ENCODE results near the gene CACNB1.

The CACNB1 gene

DNA sequence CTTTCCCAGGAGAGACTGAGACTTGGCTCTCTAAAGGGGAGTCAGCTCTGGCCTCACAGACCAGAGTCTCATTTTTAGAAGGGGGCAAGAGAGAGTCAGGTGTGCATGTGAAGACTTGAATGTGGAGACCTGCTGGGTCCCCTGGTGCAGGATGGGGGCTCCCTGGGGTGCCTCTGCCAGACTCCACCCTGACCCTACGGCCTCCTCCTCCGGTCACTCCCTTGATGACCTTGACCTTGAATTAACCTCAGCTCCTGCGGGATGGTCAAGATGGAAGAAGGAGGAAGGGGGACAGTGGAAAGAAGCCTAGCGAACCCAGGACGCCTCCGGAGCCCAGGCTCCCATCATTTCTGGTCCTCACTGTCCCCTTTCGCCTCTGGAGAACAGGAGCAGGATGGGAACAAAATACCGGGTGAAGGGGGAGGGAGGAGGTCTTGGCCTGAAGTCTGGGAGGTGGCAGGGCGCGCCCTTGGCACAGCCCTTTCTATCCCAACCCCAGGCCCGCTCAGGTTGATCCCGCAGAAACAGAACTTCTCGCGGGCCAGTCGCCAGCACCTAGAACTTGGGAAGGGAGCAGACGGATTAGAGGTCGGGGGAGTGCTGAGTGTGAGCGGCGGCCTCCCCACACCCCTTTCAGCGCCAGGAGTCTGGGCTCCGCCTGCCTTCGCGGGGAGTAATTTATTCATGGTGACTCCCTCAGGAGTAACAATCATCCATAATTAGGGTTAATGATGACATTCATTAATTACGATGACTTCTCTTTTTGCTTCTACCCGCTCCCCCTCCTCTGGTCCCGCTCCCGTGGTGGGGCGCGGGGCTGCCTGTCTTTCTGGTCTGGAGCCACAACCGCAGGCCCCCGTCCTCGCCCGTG is 26.7 kb upstream of the CACNB1 start:
- Histone ChIP-seq H3K79me2 (ENCODE audit: control insufficient read depth, insufficient read depth, low read length, poor library complexity) (no peaks in the 10 kb centered on the region), H3K27me3 (ENCODE audit: insufficient read depth, low read length) (peaks cover 39% of the 10 kb centered on the region), H4K91ac (ENCODE audit: low read depth, low read length) (no peak overlapping the region), H2BK5ac (ENCODE audit: low read depth, low read length, poor library complexity) (no peak overlapping the region), H2BK120ac (ENCODE audit: insufficient read depth, low read length, poor library complexity) (no peak overlapping the region), H3K23ac (ENCODE audit: low read length) (no peak overlapping the region), H3K27ac (ENCODE audit: low read depth, low read length) (no peak overlapping the region), H3K4me1 (ENCODE audit: control insufficient read depth in 1 of 2, insufficient read depth in 2 of 2, low read length in 2 of 2) (peaks cover 6 to 7% of the 10 kb centered on the region in 2 experiments), H2AK5ac (ENCODE audit: low read length) (no peak overlapping the region), H4K12ac (ENCODE audit: low read depth, low read length) (peak overlapping the region; percentile 45), H3K18ac (ENCODE audit: low read length) (no peak overlapping the region), H3K9me3 (ENCODE audit: insufficient read depth, low read depth, low read length) (peaks cover 5% of the 10 kb centered on the region), H3K4ac (ENCODE audit: low read depth, low read length) (no peak overlapping the region), H2BK12ac (ENCODE audit: low read length) (no peak overlapping the region), H3K4me2 (ENCODE audit: low read length) (peak overlapping the region; percentile 15), H3K14ac (ENCODE audit: low read length) (no peak overlapping the region), H4K8ac (ENCODE audit: low read depth, low read length) (no peak overlapping the region), H3K36me3 (ENCODE audit: control insufficient read depth in 1 of 2, insufficient read depth in 2 of 2, low read length in 2 of 2) (no peaks in the 10 kb centered on the region), H3K79me1 (ENCODE audit: low read length) (no peaks in the 10 kb centered on the region), H3K4me3 (ENCODE audit: low read depth, low read length) (no peak overlapping the region), H3K9ac (ENCODE audit: low read length) (no peak overlapping the region), H2AFZ (ENCODE audit: insufficient read depth, low read length, poor library complexity) (no peak overlapping the region)
- no peak for DNase-seq
- WGBS (ENCODE audit: extremely low coverage, insufficient coverage, insufficient read length): no CpG with 5 or more reads among the region's 33 CpGs

DNA sequence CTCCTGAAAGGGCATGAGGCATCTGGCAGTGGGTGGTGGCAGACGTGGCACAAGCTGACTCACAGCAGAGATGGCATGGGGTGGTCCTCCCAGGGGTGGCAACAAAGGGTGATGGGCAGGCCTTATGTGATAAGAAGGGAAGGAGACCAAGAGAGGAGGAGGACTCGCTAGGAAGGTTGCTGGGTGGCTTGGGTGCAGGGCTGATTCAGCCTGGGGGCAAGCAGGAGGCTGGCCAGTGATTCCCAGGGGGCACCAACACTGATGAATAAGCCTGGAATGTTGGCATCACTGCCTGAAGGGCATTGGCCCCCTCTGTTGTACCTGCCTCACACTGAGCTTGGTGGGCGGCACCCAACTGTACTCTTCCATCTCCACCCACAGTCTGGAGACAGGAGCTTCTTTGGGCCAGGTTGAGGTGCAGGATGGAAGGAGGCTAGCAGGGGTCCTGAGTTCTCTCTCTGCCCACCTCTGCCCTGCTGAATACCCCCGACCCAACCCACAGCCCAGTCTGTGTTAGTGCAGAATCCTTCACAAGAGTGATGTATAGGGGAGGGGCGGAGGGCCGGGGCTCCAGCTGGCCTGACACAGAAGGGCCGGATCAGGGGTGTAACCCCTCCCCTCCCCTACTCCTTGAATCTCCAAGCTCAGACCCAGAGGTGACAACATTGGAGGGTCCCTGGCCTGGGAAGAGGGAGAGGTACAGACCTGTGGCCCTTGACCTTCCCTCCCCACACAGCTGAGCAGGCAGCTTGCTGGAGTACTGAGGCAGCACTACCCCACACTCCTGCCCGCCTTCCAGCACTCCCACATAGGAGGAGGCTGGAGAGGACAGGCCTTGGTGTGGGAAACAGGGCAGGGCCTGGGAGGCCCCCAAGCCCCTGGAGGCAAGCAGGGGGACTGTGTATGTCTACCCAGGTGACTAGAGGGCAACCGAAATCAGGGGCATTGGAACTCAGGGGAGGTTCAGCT is 25.7 kb upstream of the CACNB1 start:
- no peak overlapping the region for H3K9ac ChIP-seq (ENCODE audit: low read length)
- no peak overlapping the region for H3K18ac ChIP-seq (ENCODE audit: low read length)
- H3K9me3 ChIP-seq (ENCODE audit: insufficient read depth, low read depth, low read length): peaks cover 5% of the 10 kb centered on the region
- H3K36me3 ChIP-seq (ENCODE audit: control insufficient read depth in 1 of 2, insufficient read depth in 2 of 2, low read length in 2 of 2): no peaks in the 10 kb centered on the region
- no peak for DNase-seq
- H3K14ac ChIP-seq (ENCODE audit: low read length): no peak overlapping the region
- peaks cover 39% of the 10 kb centered on the region for H3K27me3 ChIP-seq (ENCODE audit: insufficient read depth, low read length)
- H3K4me2 ChIP-seq (ENCODE audit: low read length): no peak overlapping the region
- H4K12ac ChIP-seq (ENCODE audit: low read depth, low read length): no peak overlapping the region
- no peak overlapping the region for H2BK120ac ChIP-seq (ENCODE audit: insufficient read depth, low read length, poor library complexity)
- H3K4ac ChIP-seq (ENCODE audit: low read depth, low read length): no peak overlapping the region
- H4K8ac ChIP-seq (ENCODE audit: low read depth, low read length): no peak overlapping the region
- WGBS (ENCODE audit: extremely low coverage, insufficient coverage, insufficient read length): no CpG with 5 or more reads among the region's 9 CpGs
- no peaks in the 10 kb centered on the region for H3K79me1 ChIP-seq (ENCODE audit: low read length)
- no peak overlapping the region for H2BK5ac ChIP-seq (ENCODE audit: low read depth, low read length, poor library complexity)
- H3K23ac ChIP-seq (ENCODE audit: low read length): no peak overlapping the region
- H4K91ac ChIP-seq (ENCODE audit: low read depth, low read length): no peak overlapping the region
- H3K27ac ChIP-seq (ENCODE audit: low read depth, low read length): no peak overlapping the region
- H2BK12ac ChIP-seq (ENCODE audit: low read length): no peak overlapping the region
- no peak overlapping the region for H2AK5ac ChIP-seq (ENCODE audit: low read length)
- no peaks in the 10 kb centered on the region for H3K79me2 ChIP-seq (ENCODE audit: control insufficient read depth, insufficient read depth, low read length, poor library complexity)
- peaks cover 6 to 7% of the 10 kb centered on the region in 2 experiments for H3K4me1 ChIP-seq (ENCODE audit: control insufficient read depth in 1 of 2, insufficient read depth in 2 of 2, low read length in 2 of 2)
- no peak overlapping the region for H3K4me3 ChIP-seq (ENCODE audit: low read depth, low read length)
- H2AFZ ChIP-seq (ENCODE audit: insufficient read depth, low read length, poor library complexity): no peak overlapping the region

DNA sequence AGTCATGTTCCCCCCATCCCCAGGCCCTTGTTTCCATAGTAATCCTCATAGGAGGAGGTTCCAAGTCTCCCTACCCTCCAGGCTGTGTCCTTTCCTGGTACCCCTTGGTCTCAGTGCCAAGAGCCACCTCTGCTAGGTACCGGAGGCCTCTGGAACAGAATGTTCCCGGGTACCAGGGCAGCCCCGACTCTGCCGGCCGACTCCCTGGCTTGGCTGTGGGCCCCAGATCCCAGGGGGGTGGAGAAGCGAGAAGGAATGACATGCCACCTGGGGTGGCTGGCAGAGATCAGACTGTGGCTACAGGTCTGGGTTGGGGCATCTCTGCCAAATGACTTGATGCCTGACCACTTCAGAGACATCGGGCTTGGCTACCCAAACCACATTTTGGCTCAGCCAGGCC is 24.7 kb upstream of the CACNB1 start:
- Histone ChIP-seq H2BK5ac (ENCODE audit: low read depth, low read length, poor library complexity) (no peak overlapping the region), H3K27ac (ENCODE audit: low read depth, low read length) (no peak overlapping the region), H2BK120ac (ENCODE audit: insufficient read depth, low read length, poor library complexity) (no peak overlapping the region), H3K18ac (ENCODE audit: low read length) (no peak overlapping the region), H4K8ac (ENCODE audit: low read depth, low read length) (no peak overlapping the region), H3K79me2 (ENCODE audit: control insufficient read depth, insufficient read depth, low read length, poor library complexity) (no peaks in the 10 kb centered on the region), H4K91ac (ENCODE audit: low read depth, low read length) (no peak overlapping the region), H3K36me3 (ENCODE audit: control insufficient read depth in 1 of 2, insufficient read depth in 2 of 2, low read length in 2 of 2) (no peaks in the 10 kb centered on the region), H2AFZ (ENCODE audit: insufficient read depth, low read length, poor library complexity) (no peak overlapping the region), H3K4me3 (ENCODE audit: low read depth, low read length) (no peak overlapping the region), H2AK5ac (ENCODE audit: low read length) (no peak overlapping the region), H3K79me1 (ENCODE audit: low read length) (no peaks in the 10 kb centered on the region), H3K14ac (ENCODE audit: low read length) (no peak overlapping the region), H3K4ac (ENCODE audit: low read depth, low read length) (no peak overlapping the region), H2BK12ac (ENCODE audit: low read length) (no peak overlapping the region), H3K23ac (ENCODE audit: low read length) (no peak overlapping the region), H3K27me3 (ENCODE audit: insufficient read depth, low read length) (peaks cover 39% of the 10 kb centered on the region), H3K4me1 (ENCODE audit: control insufficient read depth in 1 of 2, insufficient read depth in 2 of 2, low read length in 2 of 2) (peaks cover 6 to 7% of the 10 kb centered on the region in 2 experiments), H3K9ac (ENCODE audit: low read length) (no peak overlapping the region), H3K4me2 (ENCODE audit: low read length) (no peak overlapping the region), H3K9me3 (ENCODE audit: insufficient read depth, low read depth, low read length) (peaks cover 8% of the 10 kb centered on the region), H4K12ac (ENCODE audit: low read depth, low read length) (no peak overlapping the region)
- DNase-seq: no peak
- no CpG with 5 or more reads among the region's 7 CpGs for WGBS (ENCODE audit: extremely low coverage, insufficient coverage, insufficient read length)

DNA sequence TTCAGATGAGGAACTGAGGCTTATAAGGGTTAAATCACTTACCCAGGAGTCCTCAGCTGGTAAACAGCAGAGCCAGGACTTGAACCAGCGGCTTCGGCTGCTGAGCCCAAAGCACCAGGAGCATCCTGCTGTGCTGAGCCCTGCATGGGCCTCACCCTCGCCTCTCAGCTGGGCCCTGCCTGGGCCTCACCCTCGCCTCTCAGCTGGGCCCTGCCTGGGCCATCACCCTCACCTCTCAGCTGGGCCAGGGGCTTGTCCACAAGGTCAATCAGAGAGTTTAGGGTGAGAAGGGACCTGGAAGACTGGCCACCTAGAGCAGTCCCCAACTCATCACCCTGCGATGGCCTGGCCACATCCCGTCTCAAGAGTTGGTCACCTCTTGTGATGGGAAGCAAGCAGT is 24.1 kb upstream of the CACNB1 start:
- Histone ChIP-seq H3K23ac (ENCODE audit: low read length) (no peak overlapping the region), H3K79me2 (ENCODE audit: control insufficient read depth, insufficient read depth, low read length, poor library complexity) (no peaks in the 10 kb centered on the region), H4K8ac (ENCODE audit: low read depth, low read length) (no peak overlapping the region), H3K4ac (ENCODE audit: low read depth, low read length) (no peak overlapping the region), H2BK12ac (ENCODE audit: low read length) (no peak overlapping the region), H3K9me3 (ENCODE audit: insufficient read depth, low read depth, low read length) (peaks cover 10% of the 10 kb centered on the region), H2AFZ (ENCODE audit: insufficient read depth, low read length, poor library complexity) (no peak overlapping the region), H3K36me3 (ENCODE audit: control insufficient read depth in 1 of 2, insufficient read depth in 2 of 2, low read length in 2 of 2) (no peaks in the 10 kb centered on the region), H3K27me3 (ENCODE audit: insufficient read depth, low read length) (peaks cover 39% of the 10 kb centered on the region), H4K12ac (ENCODE audit: low read depth, low read length) (no peak overlapping the region), H2BK120ac (ENCODE audit: insufficient read depth, low read length, poor library complexity) (no peak overlapping the region), H3K79me1 (ENCODE audit: low read length) (no peaks in the 10 kb centered on the region), H3K4me1 (ENCODE audit: control insufficient read depth in 1 of 2, insufficient read depth in 2 of 2, low read length in 2 of 2) (peaks cover 6 to 7% of the 10 kb centered on the region in 2 experiments), H3K4me2 (ENCODE audit: low read length) (no peak overlapping the region), H3K14ac (ENCODE audit: low read length) (no peak overlapping the region), H3K18ac (ENCODE audit: low read length) (no peak overlapping the region), H3K4me3 (ENCODE audit: low read depth, low read length) (no peak overlapping the region), H3K27ac (ENCODE audit: low read depth, low read length) (no peak overlapping the region), H4K91ac (ENCODE audit: low read depth, low read length) (no peak overlapping the region), H2AK5ac (ENCODE audit: low read length) (no peak overlapping the region), H3K9ac (ENCODE audit: low read length) (no peak overlapping the region), H2BK5ac (ENCODE audit: low read depth, low read length, poor library complexity) (no peak overlapping the region)
- no CpG with 5 or more reads among the region's 6 CpGs for WGBS (ENCODE audit: extremely low coverage, insufficient coverage, insufficient read length)
- DNase-seq: no peak
